HepG2 (cell line): ENCODE measurements around the gene VAV2. TPM values are rescaled to one million over a fixed set of nuclear protein-coding genes. Genes with fewer than 3 reads are reported as not detected.

Experiments used
- ATAC-seq: fragments of 200-7000 bp; cut with Tn5 transposase; 3 replicates; pipeline ENCODE4 v1.9.1; 2020; ENCODE audit warnings: mild to moderate bottlenecking, moderate library complexity
- BruUV-seq: library from RNA; stranded (reverse); fragments of 400-500 nt; replicated peaks from 2 replicates; lab custom pipeline; 2021; lab: Mats Ljungman, UMichigan
- CTCF ChIA-PET: fragments of 300-600 bp; formaldehyde crosslinking; extraction: SDS; loops from one replicate; lab custom pipeline; 2021; ENCODE audit warnings: low total read pairs, inconsistent platforms, low intra/inter-chr PET ratio; lab: Yijun Ruan, JAX
- POLR2A ChIA-PET: fragments of 350-600 bp; sonication (Branson Sonifier 250); formaldehyde crosslinking; loops from one replicate; lab custom pipeline; 2020; ENCODE audit warnings: antibody characterized with exemption, inconsistent platforms; lab: Yijun Ruan, JAX
- DNase-seq: peaks from one replicate; pipeline ENCODE4 v3.0.0-alpha.2; 2015; ENCODE audit warnings: low spot score
- FAIRE-seq: peaks from 3 replicates; lab custom pipeline; 2011; peaks lifted over from hg19 to GRCh38; lab: Jason Lieb, UNC
- H2AFZ ChIP-seq: one replicate; pipeline ENCODE4 v1.6.1; 2011; ENCODE audit warnings: low read length, inconsistent platforms
- H3K27ac ChIP-seq: fragments of 300-600 bp; 3 replicates; pipeline ENCODE4 v1.8.0; 2011; ENCODE audit warnings: mixed run types, mild to moderate bottlenecking, mixed read lengths, low read length, inconsistent platforms; ENCODE audit not compliant: insufficient read depth; ENCODE audit errors: extremely low read length
- H3K27me3 ChIP-seq, 2 experiments: fragments of 200-600 bp in 1 of 2; 2 replicates in 1 of 2; 3 replicates in 1 of 2; pipeline versions ENCODE4 v1.6.0 to v1.8.0; 2011; ENCODE audit warnings: low read length in 2 of 2, mild to moderate bottlenecking in 2 of 2, moderate library complexity in 2 of 2, inconsistent platforms in 1 of 2; ENCODE audit not compliant: insufficient read depth in 2 of 2, control insufficient read depth in 1 of 2
- H3K36me3 ChIP-seq, 2 experiments: fragments of 200-600 bp in 1 of 2; replicated peaks in 1 of 2; 2 replicates in 1 of 2; 3 replicates in 1 of 2; pipeline versions ENCODE4 v1.5.1 to v1.8.0; 2011; ENCODE audit warnings: low read length in 2 of 2, inconsistent platforms in 1 of 2; ENCODE audit not compliant: insufficient read depth in 2 of 2, control insufficient read depth in 1 of 2
- H3K4me1 ChIP-seq: 2 replicates; pipeline ENCODE4 v1.5.1; 2012; ENCODE audit warnings: low read length, inconsistent platforms; ENCODE audit not compliant: insufficient read depth
- H3K4me2 ChIP-seq: 2 replicates; pipeline ENCODE4 v1.6.0; 2011; ENCODE audit warnings: low read depth, low read length, inconsistent platforms
- H3K4me3 ChIP-seq, 3 experiments: fragments of 200-600 bp in 1 of 3; sonication (generic), shearing (Covaris generic) in 1 of 3; replicated peaks in 1 of 3; 2 replicates each; pipeline ENCODE4 v1.5.1; 2011 to 2016; ENCODE audit warnings: low read length in 3 of 3, inconsistent platforms in 2 of 3, low read depth in 2 of 3, mild to moderate bottlenecking in 2 of 3, control low read depth in 1 of 3, mixed read lengths in 1 of 3; ENCODE audit not compliant: insufficient read depth in 1 of 3
- H3K79me2 ChIP-seq: one replicate; pipeline ENCODE4 v1.6.1; 2011; ENCODE audit warnings: low read length, inconsistent platforms; ENCODE audit not compliant: insufficient read depth
- H3K9ac ChIP-seq: 2 replicates; pipeline ENCODE4 v1.6.0; 2011; ENCODE audit warnings: mild to moderate bottlenecking, low read depth, low read length, inconsistent platforms; ENCODE audit not compliant: insufficient read depth
- H3K9me3 ChIP-seq: 2 replicates; pipeline ENCODE4 v1.5.1; 2012; ENCODE audit warnings: mild to moderate bottlenecking, low read length
- H4K20me1 ChIP-seq: 2 replicates; pipeline ENCODE4 v1.6.0; 2011; ENCODE audit warnings: inconsistent platforms, mild to moderate bottlenecking, low read length, moderate library complexity; ENCODE audit not compliant: insufficient read depth
- BRCA1 ChIP-seq: sonication (generic); formaldehyde crosslinking; IDR thresholded peaks from 2 replicates; pipeline ENCODE4 v1.4.0; 2020; ENCODE audit warnings: missing genetic modification reagents
- NFE2 ChIP-seq: sonication (generic); formaldehyde crosslinking; IDR thresholded peaks from 2 replicates; pipeline ENCODE4 v1.4.0; 2020; ENCODE audit warnings: missing genetic modification reagents
- SIX4 ChIP-seq: sonication (generic); formaldehyde crosslinking; IDR thresholded peaks from 2 replicates; pipeline ENCODE4 v1.4.0; 2020; ENCODE audit warnings: missing genetic modification reagents
- ZBTB3 ChIP-seq: sonication (generic); formaldehyde crosslinking; IDR thresholded peaks from 2 replicates; pipeline ENCODE4 v1.4.0; 2020; ENCODE audit warnings: low read depth, mild to moderate bottlenecking, moderate library complexity, missing genetic modification reagents, borderline replicate concordance
- ZFP1 ChIP-seq: IDR thresholded peaks from 2 replicates; pipeline ENCODE4 v1.6.1; 2016
- ZNF274 ChIP-seq: sonication (generic); formaldehyde crosslinking; IDR thresholded peaks from 2 replicates; pipeline ENCODE4 v1.5.1; 2020; ENCODE audit warnings: mild to moderate bottlenecking, missing genetic modification reagents
- ZNF549 ChIP-seq: sonication (generic); formaldehyde crosslinking; IDR thresholded peaks from 2 replicates; pipeline ENCODE4 v1.5.0; 2020; ENCODE audit warnings: missing genetic modification reagents
- ZNF550 ChIP-seq: sonication (generic); formaldehyde crosslinking; IDR thresholded peaks from 2 replicates; pipeline ENCODE4 v1.4.0; 2020; ENCODE audit warnings: mild to moderate bottlenecking, missing genetic modification reagents, borderline replicate concordance
- ZNF558 ChIP-seq: sonication (generic); formaldehyde crosslinking; IDR thresholded peaks from 2 replicates; pipeline ENCODE4 v1.9.0; 2022; ENCODE audit warnings: mild to moderate bottlenecking, missing genetic modification reagents, borderline replicate concordance
- ZNF816 ChIP-seq: sonication (generic); formaldehyde crosslinking; IDR thresholded peaks from 2 replicates; pipeline ENCODE4 v1.8.0; 2022; ENCODE audit warnings: missing genetic modification reagents, mild to moderate bottlenecking, borderline replicate concordance
- WGBS: methylation state at CpG from one replicate; pipeline ENCODE4 v1.1.6; 2017; ENCODE audit warnings: low lambda C conversion rate; 5-methylcytosine and 5-hydroxymethylcytosine counted together
- in situ Hi-C: cut with HindIII; loops from 2 replicates; pipeline ENCODE4 v1.10.0; 2017; ENCODE audit warnings: low pct_unique_long_range_greater_than_20kb; ENCODE audit not compliant: extremely low pct_ligation_motif_present
- intact Hi-C: fragments of 100-400 bp; cut with micrococcal nuclease; formaldehyde crosslinking; loops from one replicate; pipeline ENCODE4 v1.10.0; 2022; ENCODE audit not compliant: unreplicated experiment
- polyA plus RNA-seq, 8 experiments: library from polyadenylated mRNA; depleted of rRNA in 3 of 8; stranded (reverse) in 7 of 8; unstranded in 1 of 8; fragments of >200 nt; fragmentation: Illumina TruSeq in 4 of 8; extraction: Trizol in 4 of 8; gene quantifications; 2 replicates each; pipeline versions ENCODE4 v1.2.1 to v1.2.3, GENCODE V29; 2011 to 2016; ENCODE audit warnings: low read depth in 4 of 8, missing spikeins in 1 of 8, mixed read lengths in 1 of 8; ENCODE audit not compliant: insufficient read depth in 1 of 8
- total RNA-seq, 5 experiments: library from RNA; depleted of rRNA; stranded (reverse); fragments of >200 nt; fragmentation: Illumina TruSeq; extraction: Trizol; gene quantifications; 2 replicates each; pipeline ENCODE4 v1.2.3, GENCODE V29; 2016; ENCODE audit warnings: low read depth in 1 of 5
- TF ChIP-seq, protein P1 (sequence below): sonication (generic); formaldehyde crosslinking; IDR thresholded peaks from 2 replicates; pipeline ENCODE4 v1.5.0; 2020; ENCODE audit warnings: missing genetic modification reagents
- TF ChIP-seq, protein P2 (sequence below): sonication (generic); formaldehyde crosslinking; IDR thresholded peaks from 2 replicates; pipeline ENCODE4 v1.8.0; 2022; ENCODE audit warnings: missing genetic modification reagents, mild to moderate bottlenecking, borderline replicate concordance
- TF ChIP-seq, protein P3 (sequence below): sonication (generic); formaldehyde crosslinking; IDR thresholded peaks from 2 replicates; pipeline ENCODE4 v1.4.0; 2020; ENCODE audit warnings: missing genetic modification reagents

Gene VAV2
- total and polyA plus RNA-seq, 2 of the 13 experiments (the other 11 are each of a cell fraction or from before 2014, with no cell fraction given), result 22.5 to 22.9 TPM

DNA sequence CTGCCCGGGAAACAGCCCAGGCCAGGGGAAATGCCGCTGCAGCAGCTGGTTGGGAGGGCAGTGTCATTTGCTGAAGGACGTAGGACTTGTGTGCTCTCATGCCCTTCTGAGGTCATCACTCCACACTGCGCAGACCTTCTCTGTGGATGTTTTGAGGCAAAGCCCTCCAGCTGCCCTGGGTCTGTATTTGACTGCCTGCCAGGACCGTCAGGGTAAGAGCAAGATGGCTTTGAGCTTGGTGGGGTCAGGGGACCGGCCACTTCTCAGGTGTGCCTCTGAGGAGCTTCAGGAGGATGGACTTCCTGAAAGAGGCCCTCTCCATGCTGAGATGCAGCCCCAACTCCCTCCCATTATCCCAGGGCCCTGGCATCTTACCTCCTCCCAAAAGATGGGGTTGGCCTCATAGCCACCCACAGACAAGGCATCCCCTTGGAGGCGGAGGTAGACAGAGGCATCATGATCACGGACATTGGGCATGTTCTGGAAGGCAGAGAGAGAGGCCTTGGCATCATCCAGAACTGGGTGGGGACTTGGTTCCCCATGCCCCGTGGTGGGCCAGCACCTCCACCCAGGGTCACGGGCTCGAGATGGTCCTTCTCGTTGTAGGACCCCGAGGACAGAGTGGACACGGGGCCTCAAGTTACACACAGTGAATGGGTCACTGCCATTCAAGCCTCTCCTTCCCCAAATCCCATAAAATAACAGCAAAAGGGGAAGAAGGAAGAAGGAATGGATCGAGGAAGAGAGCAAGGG is 273.4 kb downstream of the VAV2 start:
- in situ Hi-C loops, result no loop called here
- DNase-seq (no peak), FAIRE-seq (no peak), ATAC-seq (no peak)
- Histone ChIP-seq H3K9me3 (no peaks in the 10 kb centered on the region), H3K36me3 (no peaks in the 10 kb centered on the region), H3K79me2 (no peaks in the 10 kb centered on the region), H3K9ac (no peak overlapping the region)
- CTCF ChIA-PET, result no interaction called here
- no TSS peak for BruUV-seq
- TF ChIP-seq NFE2 (no peak), ZNF550 (no peak), ZNF274 (CRISPR knock-in tag) (no peak), BRCA1 (CRISPR knock-in tag) (no peak), SIX4 (CRISPR knock-in tag) (no peak), ZNF549 (CRISPR knock-in tag) (no peak), ZBTB3 (no peak), ZFP1 (CRISPR knock-in tag) (no peak), ZNF816 (CRISPR knock-in tag) (no peak), ZNF558 (CRISPR knock-in tag) (no peak)
- TF ChIP-seq, protein P1, sequence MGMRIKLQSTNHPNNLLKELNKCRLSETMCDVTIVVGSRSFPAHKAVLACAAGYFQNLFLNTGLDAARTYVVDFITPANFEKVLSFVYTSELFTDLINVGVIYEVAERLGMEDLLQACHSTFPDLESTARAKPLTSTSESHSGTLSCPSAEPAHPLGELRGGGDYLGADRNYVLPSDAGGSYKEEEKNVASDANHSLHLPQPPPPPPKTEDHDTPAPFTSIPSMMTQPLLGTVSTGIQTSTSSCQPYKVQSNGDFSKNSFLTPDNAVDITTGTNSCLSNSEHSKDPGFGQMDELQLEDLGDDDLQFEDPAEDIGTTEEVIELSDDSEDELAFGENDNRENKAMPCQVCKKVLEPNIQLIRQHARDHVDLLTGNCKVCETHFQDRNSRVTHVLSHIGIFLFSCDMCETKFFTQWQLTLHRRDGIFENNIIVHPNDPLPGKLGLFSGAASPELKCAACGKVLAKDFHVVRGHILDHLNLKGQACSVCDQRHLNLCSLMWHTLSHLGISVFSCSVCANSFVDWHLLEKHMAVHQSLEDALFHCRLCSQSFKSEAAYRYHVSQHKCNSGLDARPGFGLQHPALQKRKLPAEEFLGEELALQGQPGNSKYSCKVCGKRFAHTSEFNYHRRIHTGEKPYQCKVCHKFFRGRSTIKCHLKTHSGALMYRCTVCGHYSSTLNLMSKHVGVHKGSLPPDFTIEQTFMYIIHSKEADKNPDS (CRISPR knock-in tag), result no peak
- TF ChIP-seq, protein P2, sequence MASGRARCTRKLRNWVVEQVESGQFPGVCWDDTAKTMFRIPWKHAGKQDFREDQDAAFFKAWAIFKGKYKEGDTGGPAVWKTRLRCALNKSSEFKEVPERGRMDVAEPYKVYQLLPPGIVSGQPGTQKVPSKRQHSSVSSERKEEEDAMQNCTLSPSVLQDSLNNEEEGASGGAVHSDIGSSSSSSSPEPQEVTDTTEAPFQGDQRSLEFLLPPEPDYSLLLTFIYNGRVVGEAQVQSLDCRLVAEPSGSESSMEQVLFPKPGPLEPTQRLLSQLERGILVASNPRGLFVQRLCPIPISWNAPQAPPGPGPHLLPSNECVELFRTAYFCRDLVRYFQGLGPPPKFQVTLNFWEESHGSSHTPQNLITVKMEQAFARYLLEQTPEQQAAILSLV (CRISPR knock-in tag), result no peak
- TF ChIP-seq, protein P3, sequence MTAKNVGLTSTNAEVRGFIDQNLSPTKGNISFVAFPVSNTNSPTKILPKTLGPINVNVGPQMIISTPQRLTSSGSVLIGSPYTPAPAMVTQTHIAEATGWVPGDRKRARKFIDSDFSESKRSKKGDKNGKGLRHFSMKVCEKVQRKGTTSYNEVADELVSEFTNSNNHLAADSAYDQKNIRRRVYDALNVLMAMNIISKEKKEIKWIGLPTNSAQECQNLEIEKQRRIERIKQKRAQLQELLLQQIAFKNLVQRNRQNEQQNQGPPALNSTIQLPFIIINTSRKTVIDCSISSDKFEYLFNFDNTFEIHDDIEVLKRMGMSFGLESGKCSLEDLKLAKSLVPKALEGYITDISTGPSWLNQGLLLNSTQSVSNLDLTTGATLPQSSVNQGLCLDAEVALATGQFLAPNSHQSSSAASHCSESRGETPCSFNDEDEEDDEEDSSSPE (CRISPR knock-in tag), result no peak
- TF ChIP-seq, all 625 proteins: peak for 0
- intact Hi-C loops, result no loop called here
- Histone ChIP-seq H2AFZ (no peak overlapping the region), H3K27ac (no peak overlapping the region), H3K4me3 (no peak overlapping the region), H3K27me3 (no peaks in the 10 kb centered on the region), H3K4me1 (peaks cover 36% of the 10 kb centered on the region), H4K20me1 (no peaks in the 10 kb centered on the region), H3K4me2 (no peak overlapping the region)
- POLR2A ChIA-PET, result no interaction called here
- WGBS, result 94% methylated on average over 10 of the region's 15 CpGs
